Activated T-helper 2 cell treated with anti-CD3 and anti-CD28 coated beads, Interferon-gamma antibody, Interleukin-2, Interleukin-4, amounts not matched to agents 10 μg/mL and 5 μg/mL and 100 μg/mL, durations not matched to agents 14 hours and 24 hours and 36 hours (primary cell): ENCODE results near the gene TWIST2. TPM values are rescaled to one million over a fixed set of nuclear protein-coding genes. Genes with fewer than 3 reads are reported as not detected.

Experiments used
- DNase-seq: peaks from one replicate; pipeline ENCODE4 v3.0.0; 2021; ENCODE audit warnings: low spot score
- H3K27ac Mint-ChIP-seq: one replicate; pipeline ENCODE4 v1.8.0; 2021; ENCODE audit warnings: mixed read lengths
- H3K27me3 Mint-ChIP-seq: one replicate; pipeline ENCODE4 v1.8.0; 2021; ENCODE audit warnings: low read depth, mixed read lengths
- H3K36me3 Mint-ChIP-seq: one replicate; pipeline ENCODE4 v1.8.0; 2021; ENCODE audit warnings: low read depth, mixed read lengths
- H3K4me1 Mint-ChIP-seq: one replicate; pipeline ENCODE4 v1.8.0; 2021; ENCODE audit warnings: low read depth, mixed read lengths
- H3K4me3 Mint-ChIP-seq: one replicate; pipeline ENCODE4 v1.8.0; 2021; ENCODE audit warnings: low read depth, mild to moderate bottlenecking, moderate library complexity, mixed read lengths
- H3K9me3 Mint-ChIP-seq: one replicate; pipeline ENCODE4 v1.8.0; 2021; ENCODE audit warnings: mixed read lengths
- intact Hi-C: fragments of 100-400 bp; cut with micrococcal nuclease; formaldehyde crosslinking; loops from one replicate; pipeline ENCODE4 v1.15.1; 2023
- total RNA-seq: library from RNA; stranded (reverse); gene quantifications from 2 replicates; pipeline ENCODE4 v1.2.3, GENCODE V29; 2022

TWIST2 gene
- total RNA-seq, 1 donor from 2014 or later = not detected

DNA sequence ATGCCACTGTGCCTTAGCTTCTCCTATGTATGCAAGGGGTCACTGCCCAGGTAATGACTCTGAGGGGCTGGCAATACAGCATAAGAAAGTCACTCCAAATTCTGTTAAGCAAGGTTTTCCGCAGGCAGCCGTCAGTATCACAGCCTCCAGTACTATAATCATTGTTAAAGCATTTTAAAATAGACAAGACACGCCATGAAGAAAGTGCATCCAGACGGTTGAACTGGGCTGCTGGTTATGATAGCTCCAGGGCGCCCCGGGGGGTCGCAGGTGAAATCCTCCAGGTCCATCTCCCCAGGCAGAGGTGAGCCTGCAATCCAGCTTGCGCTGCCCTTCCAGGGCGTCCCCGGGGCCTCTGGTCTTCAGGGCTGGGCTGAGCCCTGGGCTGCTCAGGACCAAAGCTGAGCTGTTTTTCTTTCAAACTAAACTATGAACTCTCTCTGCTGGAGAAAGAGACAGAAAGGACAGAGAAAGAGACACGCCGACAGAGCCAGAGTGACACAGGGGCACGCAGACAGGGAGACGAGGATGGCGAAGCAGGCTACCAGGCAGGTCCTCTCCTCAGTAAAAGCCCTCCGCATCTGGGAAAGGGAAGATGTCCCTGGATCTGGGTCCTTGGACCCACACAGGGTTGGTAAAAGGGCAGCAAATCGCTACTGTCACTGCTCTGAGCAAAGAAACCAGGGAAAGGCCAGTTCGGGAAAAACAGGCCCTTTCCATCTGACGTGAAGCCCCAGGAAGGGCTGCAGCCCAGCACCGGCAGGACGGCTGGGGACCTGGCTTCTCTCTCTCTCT lies 2.1 kb upstream of the TWIST2 start:
- no peaks in the 10 kb centered on the region for H3K4me1 Mint-ChIP-seq
- no peak overlapping the region for H3K27ac Mint-ChIP-seq
- H3K36me3 Mint-ChIP-seq = no peaks in the 10 kb centered on the region
- peaks cover 41% of the 10 kb centered on the region for H3K27me3 Mint-ChIP-seq
- intact Hi-C loops = no loop called here
- H3K9me3 Mint-ChIP-seq = no peaks in the 10 kb centered on the region
- DNase-seq = no peak
- H3K4me3 Mint-ChIP-seq = no peak overlapping the region

- H3K27me3 Mint-ChIP-seq = peaks cover 46% of the 10 kb centered on the region
- H3K36me3 Mint-ChIP-seq = no peaks in the 10 kb centered on the region
- H3K9me3 Mint-ChIP-seq = no peaks in the 10 kb centered on the region
- no peak for DNase-seq
- no peak overlapping the region for H3K27ac Mint-ChIP-seq
- no peaks in the 10 kb centered on the region for H3K4me1 Mint-ChIP-seq
- no peak overlapping the region for H3K4me3 Mint-ChIP-seq
- intact Hi-C loops = no loop called here
Measured at GRCh38 chr2:238846378-238846627, 1.6 kb upstream of the TWIST2 start.

DNA sequence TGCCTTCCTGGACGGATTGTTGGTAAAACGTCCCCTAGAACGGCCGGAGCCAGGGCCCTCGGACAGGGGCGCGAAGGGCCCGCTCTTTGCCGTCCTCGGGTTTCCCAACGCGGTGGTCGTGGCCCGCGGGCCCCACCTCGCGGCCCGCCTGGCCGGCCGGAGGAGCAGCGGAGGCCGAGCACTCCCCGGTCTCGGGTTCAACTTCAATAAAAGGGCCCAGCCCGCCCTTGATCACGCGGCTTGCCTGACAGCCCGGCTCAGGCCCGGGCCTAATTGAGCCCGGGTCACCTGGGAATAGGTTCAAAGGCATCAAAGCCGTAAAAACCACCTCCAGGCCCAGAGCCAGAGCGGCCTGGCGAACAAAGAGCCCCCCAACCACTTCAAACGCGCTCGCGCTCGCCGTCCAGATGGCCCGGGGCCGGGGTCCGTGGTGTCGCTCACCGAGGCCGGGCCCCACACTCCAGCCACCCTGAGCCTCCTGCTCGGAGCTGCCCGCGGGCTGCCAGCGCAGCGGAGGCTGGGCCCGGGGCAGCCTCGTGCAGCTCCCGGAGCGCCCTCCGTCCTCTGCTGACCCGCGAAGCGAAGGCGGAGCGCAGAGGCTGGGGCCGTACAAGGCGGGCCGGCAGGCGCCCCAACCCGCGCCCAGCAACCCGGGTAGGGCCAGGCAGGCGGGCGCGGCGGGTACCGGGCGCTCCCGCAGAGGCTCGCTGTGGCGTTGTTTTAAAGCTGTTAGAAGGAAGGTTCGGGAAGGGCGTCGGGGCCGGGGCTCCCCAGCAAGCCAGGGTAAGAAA lies 1.1 kb upstream of the TWIST2 start:
- intact Hi-C loops = no loop called here
- Mint-ChIP-seq H3K4me1 (no peaks in the 10 kb centered on the region), H3K9me3 (no peaks in the 10 kb centered on the region), H3K36me3 (no peaks in the 10 kb centered on the region), H3K4me3 (no peak overlapping the region), H3K27me3 (peaks cover 52% of the 10 kb centered on the region), H3K27ac (no peak overlapping the region)
- DNase-seq = no peak

DNA sequence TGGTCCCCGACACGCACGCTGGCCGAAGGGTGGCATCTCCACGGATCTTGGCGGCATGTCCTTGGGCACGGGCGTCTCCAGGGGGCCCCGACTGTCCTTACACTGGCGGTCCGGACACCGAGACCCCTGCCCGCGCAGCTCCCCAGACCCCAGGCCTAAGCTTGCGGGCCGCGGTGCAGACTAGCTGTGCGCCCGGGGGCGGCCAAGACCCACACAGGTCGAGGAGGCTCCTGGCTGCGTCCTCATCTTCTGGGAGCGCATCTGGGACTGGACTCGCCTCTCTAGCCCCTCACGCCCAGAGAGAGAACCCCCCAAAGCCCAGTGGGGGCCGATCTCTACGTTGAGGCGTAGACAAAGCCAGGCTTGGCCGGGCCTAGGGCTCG lies 475 bp upstream of the TWIST2 start:
- no peaks in the 10 kb centered on the region for H3K9me3 Mint-ChIP-seq
- intact Hi-C loops = no loop called here
- no peaks in the 10 kb centered on the region for H3K36me3 Mint-ChIP-seq
- H3K27ac Mint-ChIP-seq = no peak overlapping the region
- peaks cover 53% of the 10 kb centered on the region for H3K27me3 Mint-ChIP-seq
- no peak overlapping the region for H3K4me3 Mint-ChIP-seq
- no peaks in the 10 kb centered on the region for H3K4me1 Mint-ChIP-seq
- no peak for DNase-seq

DNA sequence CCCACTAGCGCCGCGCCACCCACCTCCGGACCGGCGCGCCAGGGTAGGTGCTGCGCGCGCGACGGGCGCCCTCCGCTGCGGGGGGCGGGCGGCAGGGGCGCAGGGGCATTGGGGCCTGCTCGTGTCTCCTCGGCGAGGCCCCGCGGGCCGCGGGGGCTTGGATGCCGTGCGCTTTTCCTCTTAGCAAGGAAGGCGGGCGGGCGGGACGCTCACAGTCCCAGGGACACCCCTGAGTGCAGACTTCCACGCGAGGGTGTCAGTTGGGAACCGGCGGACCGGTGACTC lies 748 bp downstream of the TWIST2 start:
- Mint-ChIP-seq H3K9me3 (no peaks in the 10 kb centered on the region), H3K27ac (no peak overlapping the region), H3K4me1 (no peaks in the 10 kb centered on the region), H3K27me3 (peaks cover 60% of the 10 kb centered on the region), H3K36me3 (no peaks in the 10 kb centered on the region), H3K4me3 (no peak overlapping the region)
- intact Hi-C loops = no loop called here
- no peak for DNase-seq

DNA sequence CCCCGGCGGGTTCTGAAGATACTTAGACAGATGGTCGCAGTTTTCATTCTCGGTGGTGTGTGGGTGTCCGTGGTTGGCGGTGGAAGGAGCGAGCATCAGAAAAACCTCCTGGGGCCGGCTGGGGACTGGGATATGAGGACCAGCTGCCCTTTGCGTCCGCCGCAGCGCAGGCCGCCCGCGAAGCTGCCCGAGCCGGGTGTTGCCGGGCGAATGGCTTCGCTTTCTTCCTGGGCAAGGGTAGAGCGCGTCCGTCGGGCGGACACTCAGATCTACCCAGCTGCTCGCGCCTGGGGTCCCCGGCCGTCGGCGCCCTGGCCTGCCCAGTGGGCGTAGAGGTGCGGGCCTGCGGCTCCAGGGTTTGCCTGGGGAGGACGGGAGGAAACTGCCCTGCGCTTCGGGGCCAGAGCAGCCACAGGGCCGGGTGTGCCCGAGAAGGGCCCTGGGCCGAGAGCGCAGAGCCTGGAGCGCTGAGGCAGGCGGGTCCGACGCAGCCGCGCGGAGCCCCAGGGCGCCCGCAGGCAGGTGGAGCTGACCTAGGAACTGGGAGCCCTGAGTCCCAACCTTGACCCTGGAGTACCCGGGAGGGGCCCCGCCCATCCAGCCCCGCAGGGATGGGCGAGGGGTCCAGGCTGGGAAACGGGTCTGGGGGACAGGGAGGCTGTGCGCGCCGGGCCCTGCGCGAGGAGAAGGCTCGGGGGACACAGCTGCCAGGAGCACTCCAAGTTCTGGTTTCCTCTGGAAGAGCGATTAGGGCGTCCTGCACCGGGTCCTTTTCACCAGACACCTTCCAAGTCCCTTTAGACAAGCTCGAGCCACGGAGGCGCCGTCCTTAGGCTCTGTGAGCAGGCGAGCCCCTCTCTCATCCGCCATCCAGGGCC lies 1.3 kb downstream of the TWIST2 start:
- no peak overlapping the region for H3K27ac Mint-ChIP-seq
- H3K27me3 Mint-ChIP-seq = peaks cover 59% of the 10 kb centered on the region
- intact Hi-C loops = no loop called here
- H3K36me3 Mint-ChIP-seq = no peaks in the 10 kb centered on the region
- H3K4me3 Mint-ChIP-seq = no peak overlapping the region
- no peaks in the 10 kb centered on the region for H3K9me3 Mint-ChIP-seq
- DNase-seq = no peak
- H3K4me1 Mint-ChIP-seq = no peaks in the 10 kb centered on the region

DNA sequence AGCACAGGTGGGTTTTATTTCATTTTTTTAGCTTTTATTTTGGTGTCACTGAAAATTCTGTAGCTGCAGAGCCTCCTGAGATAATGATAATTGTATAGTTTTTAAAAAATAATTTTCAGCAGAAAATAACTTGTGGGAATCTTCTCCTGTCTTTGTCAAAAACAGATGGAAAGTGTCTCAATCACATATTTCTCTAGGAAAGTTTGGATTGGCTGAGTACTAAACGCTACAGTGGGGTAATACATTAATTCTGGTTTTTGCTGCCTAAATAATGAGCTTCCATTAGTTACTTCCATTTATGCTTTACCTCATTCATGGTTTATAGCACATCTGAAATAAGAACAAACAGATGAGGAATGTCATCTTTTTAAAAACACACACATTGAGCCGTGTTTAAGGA lies 2.2 kb downstream of the TWIST2 start:
- Mint-ChIP-seq H3K9me3 (no peaks in the 10 kb centered on the region), H3K27me3 (peaks cover 51% of the 10 kb centered on the region)
- intact Hi-C loops = no loop called here

GRCh38 chr2:238851026-238851425 lies 3.1 kb downstream of the TWIST2 start:
- H3K4me3 Mint-ChIP-seq = no peak overlapping the region
- H3K4me1 Mint-ChIP-seq = no peaks in the 10 kb centered on the region
- no peak overlapping the region for H3K27ac Mint-ChIP-seq
- no peaks in the 10 kb centered on the region for H3K36me3 Mint-ChIP-seq
- no peaks in the 10 kb centered on the region for H3K9me3 Mint-ChIP-seq
- H3K27me3 Mint-ChIP-seq = peaks cover 44% of the 10 kb centered on the region
- intact Hi-C loops = no loop called here
- DNase-seq = no peak

More for the DNA sequence above, 2.2 kb downstream of the TWIST2 start:
- no peak for DNase-seq
- no peak overlapping the region for H3K4me3 Mint-ChIP-seq
- no peaks in the 10 kb centered on the region for H3K36me3 Mint-ChIP-seq
- H3K27ac Mint-ChIP-seq = no peak overlapping the region
- H3K4me1 Mint-ChIP-seq = no peaks in the 10 kb centered on the region

GRCh38 chr2:238851761-238852160 lies 3.9 kb downstream of the TWIST2 start:
- H3K9me3 Mint-ChIP-seq = no peaks in the 10 kb centered on the region

GRCh38 chr2:238852206-238852869 lies 4.5 kb downstream of the TWIST2 start:
- H3K36me3 Mint-ChIP-seq = no peaks in the 10 kb centered on the region
- H3K27ac Mint-ChIP-seq = no peak overlapping the region
- H3K4me1 Mint-ChIP-seq = no peaks in the 10 kb centered on the region
- no peak for DNase-seq
- intact Hi-C loops = no loop called here
- H3K4me3 Mint-ChIP-seq = no peak overlapping the region
- peaks cover 41% of the 10 kb centered on the region for H3K27me3 Mint-ChIP-seq
- H3K9me3 Mint-ChIP-seq = no peaks in the 10 kb centered on the region

More at GRCh38 chr2:238851761-238852160, 3.9 kb downstream of the TWIST2 start:
- Mint-ChIP-seq H3K4me3 (no peak overlapping the region), H3K36me3 (no peaks in the 10 kb centered on the region), H3K27ac (no peak overlapping the region), H3K4me1 (no peaks in the 10 kb centered on the region), H3K27me3 (peaks cover 39% of the 10 kb centered on the region)
- intact Hi-C loops = no loop called here
- DNase-seq = no peak

DNA sequence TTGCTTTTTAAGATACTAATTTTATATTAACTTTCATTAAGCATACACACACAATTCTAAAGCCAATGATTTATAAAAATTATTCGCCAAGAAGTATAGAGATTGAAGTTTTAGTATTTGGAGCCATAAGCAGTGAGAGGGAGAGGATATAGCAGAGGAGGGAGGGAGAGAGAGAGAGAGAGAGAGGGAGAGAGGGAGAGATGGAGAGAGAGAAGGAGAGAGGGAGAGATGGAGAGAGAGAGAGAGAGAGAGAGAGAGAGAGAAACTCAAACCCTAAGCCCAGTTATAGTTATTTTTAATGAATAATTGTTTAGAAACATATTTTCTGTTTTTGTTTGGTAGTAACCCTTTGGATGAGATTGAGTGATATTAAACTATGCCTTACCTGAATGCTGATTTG lies 5.3 kb downstream of the TWIST2 start:
- H3K4me1 Mint-ChIP-seq = no peaks in the 10 kb centered on the region
- H3K4me3 Mint-ChIP-seq = no peak overlapping the region
- no peak for DNase-seq
- peaks cover 43% of the 10 kb centered on the region for H3K27me3 Mint-ChIP-seq
- no peak overlapping the region for H3K27ac Mint-ChIP-seq
- no peaks in the 10 kb centered on the region for H3K9me3 Mint-ChIP-seq
- no peaks in the 10 kb centered on the region for H3K36me3 Mint-ChIP-seq
- intact Hi-C loops = no loop called here

DNA sequence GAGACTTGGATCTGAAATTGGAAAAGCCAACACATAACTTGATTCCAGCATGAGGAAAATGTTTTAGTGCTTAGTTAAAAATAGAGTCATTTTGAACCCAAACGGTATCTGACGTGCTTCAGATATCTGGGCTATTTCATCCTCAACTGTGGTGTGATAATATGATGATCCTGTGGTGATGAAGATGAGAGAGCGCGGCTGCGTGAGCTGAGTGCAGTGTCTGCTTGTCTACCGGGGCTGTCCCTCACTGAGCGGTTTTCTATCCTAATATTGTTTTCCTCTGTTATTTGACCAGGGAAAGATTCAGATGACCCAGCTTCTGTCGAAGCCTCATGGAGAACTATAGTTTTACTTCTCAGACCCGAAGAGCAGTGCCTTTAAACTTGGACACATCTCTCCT lies 5.8 kb downstream of the TWIST2 start:
- Mint-ChIP-seq H3K4me3 (no peak overlapping the region), H3K9me3 (no peaks in the 10 kb centered on the region), H3K27ac (no peak overlapping the region), H3K36me3 (no peaks in the 10 kb centered on the region), H3K4me1 (no peaks in the 10 kb centered on the region), H3K27me3 (peaks cover 41% of the 10 kb centered on the region)
- DNase-seq = no peak
- intact Hi-C loops = no loop called here
